Measurements from ENCODE around the gene METTL2B.
"Not testable (repeated sequence)": the region's sequence is repeated elsewhere in the genome, so short reads cannot be mapped to it uniquely, and the experiment has no call there.

- TF ChIP-seq, protein P1, sequence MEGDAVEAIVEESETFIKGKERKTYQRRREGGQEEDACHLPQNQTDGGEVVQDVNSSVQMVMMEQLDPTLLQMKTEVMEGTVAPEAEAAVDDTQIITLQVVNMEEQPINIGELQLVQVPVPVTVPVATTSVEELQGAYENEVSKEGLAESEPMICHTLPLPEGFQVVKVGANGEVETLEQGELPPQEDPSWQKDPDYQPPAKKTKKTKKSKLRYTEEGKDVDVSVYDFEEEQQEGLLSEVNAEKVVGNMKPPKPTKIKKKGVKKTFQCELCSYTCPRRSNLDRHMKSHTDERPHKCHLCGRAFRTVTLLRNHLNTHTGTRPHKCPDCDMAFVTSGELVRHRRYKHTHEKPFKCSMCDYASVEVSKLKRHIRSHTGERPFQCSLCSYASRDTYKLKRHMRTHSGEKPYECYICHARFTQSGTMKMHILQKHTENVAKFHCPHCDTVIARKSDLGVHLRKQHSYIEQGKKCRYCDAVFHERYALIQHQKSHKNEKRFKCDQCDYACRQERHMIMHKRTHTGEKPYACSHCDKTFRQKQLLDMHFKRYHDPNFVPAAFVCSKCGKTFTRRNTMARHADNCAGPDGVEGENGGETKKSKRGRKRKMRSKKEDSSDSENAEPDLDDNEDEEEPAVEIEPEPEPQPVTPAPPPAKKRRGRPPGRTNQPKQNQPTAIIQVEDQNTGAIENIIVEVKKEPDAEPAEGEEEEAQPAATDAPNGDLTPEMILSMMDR (IDR thresholded peaks at IDR 0.05), result not testable (repeated sequence)
- TF ChIP-seq EZH2, EZH2phosphoT487 (IDR thresholded peaks at IDR 0.05): not testable (repeated sequence)
Observed at GRCh38 chr7:128463933-128464332, 12.6 kb upstream of the METTL2B start.

All from neural progenitor cell (in vitro differentiated cells).